HG03575 (cell line): ENCODE measurements around the gene GYPC.
A peak's percentile ranks its signal among the peaks of the same experiment; 100 is the strongest.
"Not testable (repeated sequence)": the region's sequence is repeated elsewhere in the genome, so short reads cannot be mapped to it uniquely, and the experiment has no call there.

Experiments
- ATAC-seq: cut with Tn5 transposase; IDR thresholded peaks from one replicate; pipeline ENCODE4 v1.9.1; 2021; ENCODE audit not compliant: unreplicated experiment, insufficient number of reproducible peaks, low FRiP score; ENCODE audit errors: extremely low read depth

GYPC gene, protein sequence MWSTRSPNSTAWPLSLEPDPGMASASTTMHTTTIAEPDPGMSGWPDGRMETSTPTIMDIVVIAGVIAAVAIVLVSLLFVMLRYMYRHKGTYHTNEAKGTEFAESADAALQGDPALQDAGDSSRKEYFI

GRCh38 chr2:126655500-126656430, at the start of gene GYPC:
Gene GYPC, plus strand, starts transcription at chr2:126656158. Its CDS starts 106 bp downstream, at chr2:126656264.
- ATAC-seq: no peak

DNA sequence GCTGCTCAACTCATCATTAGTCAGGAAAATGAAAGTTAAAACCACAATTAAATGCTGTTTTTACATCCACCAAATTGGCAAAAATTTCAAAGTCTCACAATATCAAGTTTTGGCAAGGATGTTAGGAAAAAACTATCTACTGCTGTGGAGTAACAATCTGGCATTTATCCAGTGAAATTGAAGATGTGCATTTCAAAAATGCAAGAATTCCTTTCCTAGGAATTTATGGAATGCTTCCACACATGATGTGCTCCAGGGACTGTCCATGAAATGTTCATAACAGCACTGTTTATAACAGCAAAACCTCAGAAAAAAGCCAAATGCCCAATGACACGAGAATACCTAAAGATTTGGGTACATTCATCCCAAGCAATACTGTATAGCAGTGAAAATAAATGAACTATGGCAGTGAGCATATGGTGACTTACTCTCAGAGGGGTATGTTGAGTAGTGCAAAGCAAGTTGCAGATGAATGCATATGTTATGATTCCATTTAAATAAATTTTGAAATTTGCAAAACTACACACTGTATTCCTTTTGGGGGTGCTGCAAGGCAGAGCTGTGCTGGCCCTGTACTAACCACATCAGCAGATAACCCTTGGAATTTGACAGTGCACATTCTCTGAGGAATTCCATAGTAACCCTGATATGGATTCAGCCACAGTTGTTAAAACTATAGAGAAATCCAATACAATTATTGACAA, 41.3 kb upstream of the GYPC start:
- ATAC-seq: no peak

- peak; percentile 54 for ATAC-seq
Observed at GRCh38 chr2:126616606-126617069, 39.3 kb upstream of the GYPC start.

DNA sequence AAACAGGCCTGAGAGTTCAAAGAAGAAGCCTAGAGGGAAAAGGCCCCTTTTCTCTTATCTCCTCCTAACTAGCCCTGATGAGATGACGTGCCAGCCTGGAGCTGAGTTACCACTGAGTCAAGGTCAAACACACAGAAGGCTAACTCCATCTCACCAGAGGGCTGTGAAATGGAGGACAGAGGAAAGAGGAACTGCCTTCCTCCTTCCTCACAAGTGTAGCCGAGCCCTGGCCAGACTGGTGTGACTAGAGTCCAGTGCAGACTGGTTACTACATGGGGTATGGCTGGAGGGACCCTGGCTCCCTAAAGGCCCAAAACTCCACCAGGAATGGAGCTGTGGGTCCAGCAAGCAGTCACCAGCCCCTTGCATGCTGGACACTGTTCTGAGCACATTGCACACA, 35.7 kb upstream of the GYPC start:
- ATAC-seq: no peak

DNA sequence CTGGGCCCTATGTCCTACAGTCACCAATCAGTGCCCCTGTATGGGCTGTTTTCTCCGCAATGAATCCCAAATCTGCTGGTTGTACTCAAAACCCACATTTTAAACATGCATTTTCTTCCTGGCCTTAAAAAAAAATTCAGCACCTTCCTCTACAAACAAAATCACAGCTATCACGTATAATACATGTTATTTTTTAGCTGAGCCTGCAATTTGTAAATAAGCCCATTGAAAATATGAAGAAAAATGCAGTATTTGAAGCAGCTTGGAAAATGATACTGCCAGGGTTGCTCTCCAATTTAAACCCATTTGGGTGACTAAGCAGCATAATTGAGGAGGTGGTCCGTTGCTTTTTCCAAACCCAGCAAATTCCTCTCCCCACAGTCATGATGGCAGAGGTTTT, 33.0 kb upstream of the GYPC start:
- no peak for ATAC-seq

DNA sequence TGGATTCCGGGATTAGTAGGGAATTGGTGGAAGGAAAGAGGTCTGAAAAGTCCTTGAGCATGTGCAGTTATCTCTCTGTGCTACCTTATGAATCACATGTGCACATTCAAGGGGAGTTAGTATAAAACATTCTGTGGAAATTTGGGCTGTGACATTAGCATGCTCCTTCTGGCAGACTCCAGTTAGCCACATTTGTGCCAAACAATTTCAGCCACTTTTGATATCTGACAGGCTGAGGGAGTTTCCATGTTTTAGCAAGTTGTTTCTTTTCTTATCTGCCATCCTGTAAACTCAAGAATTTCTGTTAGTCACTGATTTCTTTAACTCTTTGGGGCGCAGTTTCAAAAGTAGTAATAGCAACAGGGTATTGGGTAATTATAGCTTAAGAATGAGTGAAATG, 28.3 kb upstream of the GYPC start:
- ATAC-seq: no peak

DNA sequence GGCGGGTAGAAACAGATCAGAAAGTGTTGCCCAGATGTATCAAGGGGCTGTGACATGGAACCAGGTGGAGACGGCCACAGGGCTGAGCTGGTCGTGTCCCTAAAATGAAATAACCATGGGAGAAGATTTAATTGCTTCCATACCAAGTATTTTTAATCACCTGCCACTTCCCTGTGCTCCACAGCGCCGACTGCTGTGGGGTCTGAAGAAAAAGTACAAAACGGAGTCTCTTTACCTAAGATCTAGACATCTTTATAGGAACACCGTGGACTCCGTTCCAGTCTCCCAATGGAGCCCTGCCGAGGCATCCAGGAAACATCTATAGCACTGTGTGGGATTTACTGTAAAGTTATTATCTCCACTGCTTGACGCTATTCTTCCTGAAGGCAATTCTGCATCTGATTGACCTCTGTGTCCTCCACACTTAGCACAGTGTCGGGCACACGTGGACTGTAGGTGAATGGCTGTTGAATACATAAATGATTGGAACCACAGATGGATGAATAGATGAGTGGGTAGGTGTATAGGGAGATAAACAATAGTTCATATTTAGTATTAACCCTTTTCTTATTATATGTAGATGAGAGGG, 21.6 kb upstream of the GYPC start:
- ATAC-seq: no peak

GRCh38 chr2:126635281-126635680, 20.7 kb upstream of the GYPC start:
- ATAC-seq: no peak

- no peak for ATAC-seq
Observed at GRCh38 chr2:126635736-126636135, 20.2 kb upstream of the GYPC start.

DNA sequence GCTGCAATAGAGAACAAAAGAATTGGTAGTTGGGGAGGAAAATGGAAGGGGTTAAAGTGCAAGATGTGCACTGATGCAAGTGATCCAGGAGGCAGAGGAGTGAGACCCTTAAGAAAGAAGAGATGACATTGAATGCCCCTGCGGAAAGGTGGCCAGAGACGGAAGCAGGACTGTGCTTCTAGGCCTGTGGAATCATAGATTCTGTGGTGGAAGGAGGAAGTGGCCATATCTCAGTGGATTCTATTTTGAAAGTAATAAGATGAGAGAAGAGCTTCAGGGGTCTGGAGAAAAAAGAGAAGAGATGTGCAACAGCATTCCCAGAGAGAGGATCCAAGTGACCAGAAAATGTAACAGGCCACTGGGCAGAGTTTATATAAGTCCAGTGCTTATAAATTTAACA, 18.6 kb upstream of the GYPC start:
- ATAC-seq: no peak

DNA sequence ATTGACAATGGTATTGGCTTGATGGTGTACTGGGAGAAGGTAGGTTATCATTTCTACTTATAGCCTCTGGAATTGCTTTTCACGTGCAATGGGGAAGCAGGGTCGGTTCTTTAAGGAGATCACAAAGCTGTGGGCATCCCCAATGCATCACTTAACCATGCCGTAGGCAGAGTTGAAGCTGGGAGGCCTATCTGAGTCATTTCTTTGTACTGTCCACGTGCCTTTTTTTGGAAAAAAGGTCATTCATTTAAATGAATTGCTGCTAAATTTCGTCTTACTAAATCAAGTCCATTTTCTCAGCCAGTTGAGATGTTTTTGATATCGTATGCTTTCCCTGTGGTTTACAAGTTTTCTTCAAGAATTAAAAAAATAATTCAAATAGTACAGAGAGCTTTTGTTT, 17.2 kb upstream of the GYPC start:
- no peak for ATAC-seq

- no peak for ATAC-seq
Observed at GRCh38 chr2:126639276-126639675, 16.7 kb upstream of the GYPC start.

DNA sequence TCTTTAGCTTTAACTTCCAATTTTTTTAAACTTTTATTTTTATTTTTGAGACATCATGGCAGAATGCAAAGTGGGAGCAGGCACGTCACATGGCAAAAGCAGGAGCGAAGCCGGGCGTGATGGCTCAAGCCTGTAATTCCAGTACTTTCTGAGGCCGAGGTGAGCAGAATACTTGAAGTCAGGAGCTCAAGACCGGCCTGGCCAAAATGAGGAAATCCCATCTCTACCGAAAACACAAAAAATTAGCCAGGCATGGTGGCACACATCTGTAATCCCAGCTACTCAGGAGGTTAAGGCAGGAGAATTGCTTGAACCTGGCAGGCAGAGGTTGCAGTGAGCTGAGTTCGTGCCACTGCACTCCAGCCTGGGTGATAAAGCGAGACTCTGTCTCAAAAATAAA, 14.7 kb upstream of the GYPC start:
- not testable (repeated sequence) for ATAC-seq

- ATAC-seq: no peak
Observed at GRCh38 chr2:126642031-126642430, 13.9 kb upstream of the GYPC start.

DNA sequence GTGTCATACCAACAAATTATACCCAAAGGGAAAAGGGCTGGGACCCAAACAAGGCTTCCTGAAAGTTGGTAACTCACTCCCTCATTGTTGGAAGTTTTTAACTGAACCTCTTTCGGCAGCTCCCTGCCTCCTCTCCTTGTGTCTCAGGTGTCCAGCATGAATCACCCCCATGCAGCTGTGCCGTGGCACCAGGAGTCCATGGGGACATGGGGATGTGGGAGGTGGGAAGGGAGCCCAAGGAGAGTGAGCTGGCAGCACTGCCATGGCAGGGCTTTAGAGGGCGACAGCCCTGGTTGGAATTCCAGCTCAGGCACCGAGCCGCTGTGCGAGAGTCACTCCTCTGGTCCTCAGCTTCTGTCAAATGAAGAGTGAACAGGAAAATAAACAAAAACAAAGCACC, 12.5 kb upstream of the GYPC start:
- ATAC-seq: no peak

DNA sequence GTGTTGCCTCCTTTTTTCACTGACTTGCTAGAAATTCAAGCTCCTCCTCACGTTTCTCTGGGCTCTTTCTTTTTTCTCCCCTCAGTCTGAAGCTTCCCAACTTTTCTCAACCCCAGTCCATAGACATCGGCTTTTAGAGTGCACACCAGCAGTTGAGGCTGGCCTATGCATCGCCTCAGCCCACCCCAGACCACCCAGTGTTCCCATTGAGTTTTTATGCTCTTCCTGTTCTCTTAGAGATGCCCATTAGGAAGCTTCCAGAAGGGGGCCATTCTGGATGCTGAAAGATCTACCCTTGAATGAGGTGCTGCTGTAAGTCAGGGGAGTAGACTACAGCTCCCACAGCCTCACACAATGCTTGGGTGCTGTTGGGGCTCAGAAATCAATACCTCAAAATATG, 12.0 kb upstream of the GYPC start:
- ATAC-seq: no peak

GRCh38 chr2:126644630-126645191, 11.2 kb upstream of the GYPC start:
- no peak for ATAC-seq

- no peak for ATAC-seq
Observed at GRCh38 chr2:126645211-126645618, 10.7 kb upstream of the GYPC start.

DNA sequence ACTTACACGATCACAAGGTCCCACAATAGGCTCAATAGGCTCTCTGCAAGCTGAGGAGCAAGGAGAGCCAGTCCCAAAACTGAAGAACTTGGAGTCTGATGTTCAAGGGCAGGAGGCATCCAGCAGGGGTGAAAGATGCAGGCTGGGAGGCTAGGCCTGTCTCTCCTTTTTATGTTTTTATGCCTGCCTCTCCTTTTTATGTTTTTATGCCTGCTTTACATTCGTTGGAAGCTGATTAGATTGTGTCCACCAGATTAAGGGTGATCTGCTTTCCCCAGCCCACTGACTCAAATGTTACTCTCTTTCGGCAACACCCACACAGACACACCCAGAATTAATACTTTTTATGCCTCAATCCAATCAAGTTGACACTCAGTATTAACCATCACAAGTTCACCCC, 9.9 kb upstream of the GYPC start:
- ATAC-seq: no peak
